Stimulated activated CD8-positive, alpha-beta memory T cell treated with anti-CD3 and anti-CD28 coated beads, Interleukin-12 subunit alpha, Interleukin-12 subunit beta, amount 100 ng/mL, for 4 hours (primary cell): Measurements from ENCODE around the gene ZNF771.
"Not testable (repeated sequence)": the region's sequence is repeated elsewhere in the genome, so short reads cannot be mapped to it uniquely, and the experiment has no call there.

ENCODE experiments used
- DNase-seq: peaks from one replicate; pipeline ENCODE4 v3.0.0-alpha.2; 2020; ENCODE audit warnings: low read depth

The ZNF771 gene

GRCh38 chr16:30437511-30438046, 30.2 kb downstream of the ZNF771 start:
- no peak for DNase-seq

- no peak for DNase-seq
Measured at GRCh38 chr16:30438835-30439234, 31.4 kb downstream of the ZNF771 start.

DNA sequence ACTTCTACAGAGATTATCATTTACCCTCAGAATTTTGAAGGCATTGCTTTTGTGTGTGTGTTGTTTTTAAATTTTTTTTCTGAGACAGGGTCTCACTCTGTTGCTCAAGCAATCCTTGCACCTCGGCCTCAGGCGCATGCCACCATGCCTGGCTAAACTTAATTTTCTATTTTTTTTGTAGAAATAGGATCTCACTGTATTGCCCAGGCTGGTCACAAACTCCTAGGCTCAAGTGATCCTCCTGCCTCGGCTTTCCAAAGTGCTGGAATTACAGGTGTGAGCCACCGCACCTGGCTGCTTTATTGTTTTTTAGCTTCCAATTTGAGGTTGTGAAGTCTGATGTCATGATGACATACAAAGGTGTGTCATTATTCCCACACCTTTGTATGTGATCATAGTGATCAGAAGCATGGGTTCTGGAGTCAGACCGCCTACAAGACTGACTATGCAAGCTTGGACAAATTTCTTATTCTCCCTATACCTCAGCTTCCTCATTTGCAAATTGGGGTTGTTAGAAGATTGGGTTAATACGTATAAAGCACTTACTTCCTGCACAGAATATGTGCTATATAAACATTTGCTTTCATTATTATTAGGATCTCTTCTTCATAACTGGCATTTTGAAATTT, 32.4 kb downstream of the ZNF771 start:
- no peak for DNase-seq

DNA sequence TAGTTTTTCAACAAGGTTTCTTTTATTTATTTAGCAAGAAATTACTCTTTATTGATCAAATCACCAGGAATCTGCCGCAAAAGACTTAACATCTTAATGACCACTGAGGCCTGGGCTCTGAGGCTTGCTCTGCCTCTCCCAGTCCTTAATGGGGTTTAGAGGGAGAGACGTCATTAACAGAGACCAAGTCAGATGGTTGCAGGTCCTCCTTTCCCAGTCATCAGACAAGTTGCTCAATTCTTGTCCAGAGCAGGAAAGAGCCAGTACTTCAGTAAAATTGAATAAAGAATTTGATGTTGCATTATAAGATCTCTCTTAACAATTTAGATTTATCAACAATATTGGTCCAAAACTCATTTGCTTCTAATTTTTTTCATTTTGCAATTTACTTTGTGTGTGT, 36.2 kb downstream of the ZNF771 start:
- DNase-seq: no peak

DNA sequence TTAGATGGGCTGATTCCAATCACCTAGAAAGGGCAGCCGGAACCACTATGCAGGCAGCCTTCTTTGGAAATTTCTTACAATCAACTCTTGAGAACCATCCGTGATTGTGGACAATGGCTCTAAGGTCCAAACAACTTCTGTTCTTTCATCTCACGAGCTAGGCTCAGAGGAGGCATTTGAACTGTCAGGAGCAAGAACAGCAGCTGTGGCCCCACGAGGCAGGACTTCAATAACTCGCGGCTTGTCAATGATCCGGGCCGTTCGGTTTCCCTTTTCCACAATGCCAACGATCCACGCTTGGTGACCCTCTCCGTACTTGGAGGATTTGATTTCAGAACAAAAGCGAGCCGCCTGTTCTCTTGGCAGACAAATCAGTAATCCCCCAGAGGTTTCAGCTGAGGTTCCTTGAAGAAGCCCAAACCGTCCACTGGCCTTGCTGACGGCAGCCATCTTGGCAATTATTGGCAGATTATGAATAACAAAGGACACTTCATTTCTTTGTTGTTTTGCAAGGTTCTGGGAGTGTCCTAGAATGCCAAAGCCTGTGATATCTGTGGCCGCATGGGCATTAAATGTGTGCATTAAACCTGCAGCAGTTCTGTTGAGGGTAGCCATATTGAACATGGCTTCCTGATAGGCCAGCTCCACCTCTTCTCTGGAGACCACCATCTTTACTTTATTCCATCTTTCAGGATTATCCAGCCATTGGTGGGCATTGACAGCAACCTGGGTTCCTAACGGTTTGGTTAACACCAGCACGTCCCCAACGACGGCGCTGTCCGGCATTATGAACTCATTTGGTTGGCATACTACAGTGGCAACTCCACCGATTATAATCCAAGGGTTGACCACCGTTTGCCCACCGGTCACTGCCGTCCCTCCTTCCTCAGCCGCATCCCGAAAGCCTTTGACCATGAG, 37.1 kb downstream of the ZNF771 start:
- DNase-seq: no peak

GRCh38 chr16:30445149-30445407, 37.7 kb downstream of the ZNF771 start:
- no peak for DNase-seq

- peak; percentile 88 for DNase-seq
Measured at GRCh38 chr16:30445408-30446202, 38.2 kb downstream of the ZNF771 start, which contains the start of gene SEPHS2. TSS of gene SEPHS2 (minus strand) at chr16:30445874. CDS start at chr16:30445727, 147 bp downstream.

DNA sequence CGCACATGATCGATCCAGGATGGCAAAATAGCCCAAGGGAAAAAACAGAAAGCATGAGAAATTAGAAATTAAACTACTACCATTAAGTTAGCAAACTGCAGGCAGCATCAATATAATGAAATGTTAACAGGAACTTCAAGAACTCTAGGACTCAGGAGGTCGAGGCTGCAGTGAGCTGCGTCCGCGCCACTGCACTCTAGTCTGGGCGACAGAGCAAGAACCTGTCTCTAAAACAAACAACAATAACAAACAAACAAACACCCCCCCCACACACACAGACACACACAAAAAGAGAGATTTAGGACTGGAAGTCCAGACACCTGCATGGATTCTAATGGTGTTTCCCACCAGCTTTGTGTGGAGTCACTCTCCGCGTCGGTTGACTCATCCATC, 38.8 kb downstream of the ZNF771 start:
- DNase-seq: no peak

GRCh38 chr16:30447512-30448226, 40.3 kb downstream of the ZNF771 start:
- DNase-seq: no peak

DNA sequence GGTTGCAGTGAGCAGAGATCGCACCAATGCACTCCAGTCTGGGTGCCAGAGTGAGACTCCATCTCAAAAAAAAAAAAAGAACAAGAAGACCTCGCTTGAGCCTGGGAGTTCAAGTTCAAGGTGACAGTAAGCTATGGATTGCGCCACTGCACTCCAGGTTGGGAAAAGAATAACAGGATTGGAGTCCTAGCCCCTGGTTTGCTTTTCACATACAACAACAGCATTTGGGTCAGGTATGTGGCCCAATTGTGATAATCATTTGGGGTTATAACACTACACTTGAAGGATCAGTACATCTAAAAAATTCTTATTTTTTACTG, 41.7 kb downstream of the ZNF771 start:
- DNase-seq: no peak

- DNase-seq: not testable (repeated sequence)
Measured at GRCh38 chr16:30452709-30453580, 45.5 kb downstream of the ZNF771 start.

GRCh38 chr16:30456302-30456701, 48.9 kb downstream of the ZNF771 start:
- DNase-seq: no peak

DNA sequence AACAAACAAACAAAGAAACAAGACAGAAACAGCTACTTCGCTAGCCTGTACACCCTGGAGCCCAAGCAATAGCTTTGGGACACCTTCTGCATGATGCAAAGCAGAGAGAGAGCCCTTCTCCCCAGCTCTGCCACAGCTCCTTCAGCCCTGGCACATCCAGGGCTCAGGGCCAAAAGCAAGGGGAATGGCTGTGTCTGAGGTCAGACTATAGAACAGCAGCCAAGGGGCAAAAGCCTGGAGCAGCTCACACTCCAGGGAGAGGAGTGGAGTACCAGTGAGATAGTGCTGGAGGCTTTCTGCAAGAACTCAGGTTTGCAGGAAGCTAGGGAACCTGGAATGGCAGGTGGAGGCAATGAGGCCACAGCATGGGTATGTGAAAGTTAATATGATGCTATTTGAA, 49.9 kb downstream of the ZNF771 start:
- DNase-seq: no peak

- DNase-seq: no peak
Measured at GRCh38 chr16:30457743-30458560, 50.5 kb downstream of the ZNF771 start.

DNA sequence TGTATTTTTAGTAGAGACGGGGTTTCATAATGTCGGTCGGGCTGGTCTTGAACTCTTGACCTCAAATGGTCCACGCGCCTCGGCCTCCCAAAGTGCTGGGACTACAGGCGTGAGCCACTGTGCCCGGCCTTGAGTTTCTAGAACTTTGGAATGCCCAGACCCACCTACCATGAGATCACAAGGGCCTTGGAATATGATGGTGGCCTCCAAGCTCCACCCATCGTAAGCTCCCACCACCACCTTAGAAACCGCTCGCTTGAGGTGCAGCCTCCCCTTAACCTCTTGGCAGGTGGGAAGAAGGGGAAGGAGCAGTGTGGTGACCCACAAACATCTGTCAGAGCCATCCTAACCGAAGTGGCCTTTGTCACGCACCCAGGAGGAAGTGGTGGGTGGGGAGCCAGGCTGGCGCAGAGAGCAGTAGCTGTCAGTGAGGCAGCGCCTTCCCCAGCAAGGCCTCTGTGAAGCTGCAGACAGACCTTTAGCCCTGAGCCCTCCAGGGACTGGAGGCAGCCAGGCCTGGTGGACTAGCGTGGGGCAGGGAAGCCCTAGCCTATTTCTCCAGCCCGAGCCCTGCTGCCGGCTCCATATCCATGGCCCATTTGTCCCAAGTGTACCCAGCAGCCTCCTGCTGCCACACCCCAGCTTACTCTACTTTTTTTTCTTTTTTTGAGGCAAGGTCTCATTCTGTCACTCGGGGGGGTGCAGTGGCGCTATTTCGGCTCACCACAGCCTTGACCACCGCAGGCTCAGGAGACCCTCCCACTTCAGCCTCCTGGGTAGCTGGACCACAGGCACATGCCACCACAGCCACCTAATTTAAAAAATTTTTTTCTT, 51.4 kb downstream of the ZNF771 start:
- peak; percentile 74 for DNase-seq

DNA sequence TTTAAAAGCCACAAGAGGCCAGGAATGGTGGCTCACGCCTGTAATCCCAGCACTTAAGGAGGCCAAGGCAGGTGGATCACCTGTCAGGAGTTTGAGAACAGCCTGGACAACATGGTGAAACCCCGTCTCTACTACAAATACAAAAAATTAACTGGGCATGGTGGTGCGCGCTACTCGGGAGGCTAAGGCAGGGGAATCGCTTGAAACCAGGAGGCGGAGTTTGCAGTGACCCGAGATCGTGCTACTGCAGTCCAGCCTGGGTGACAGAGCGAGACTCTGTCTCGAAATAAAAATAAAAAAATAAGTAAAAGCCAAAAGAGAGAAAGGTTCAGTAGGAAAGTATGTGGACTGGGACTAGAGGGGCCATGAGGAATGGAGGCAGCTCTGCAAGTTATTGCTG, 52.0 kb downstream of the ZNF771 start:
- no peak for DNase-seq

DNA sequence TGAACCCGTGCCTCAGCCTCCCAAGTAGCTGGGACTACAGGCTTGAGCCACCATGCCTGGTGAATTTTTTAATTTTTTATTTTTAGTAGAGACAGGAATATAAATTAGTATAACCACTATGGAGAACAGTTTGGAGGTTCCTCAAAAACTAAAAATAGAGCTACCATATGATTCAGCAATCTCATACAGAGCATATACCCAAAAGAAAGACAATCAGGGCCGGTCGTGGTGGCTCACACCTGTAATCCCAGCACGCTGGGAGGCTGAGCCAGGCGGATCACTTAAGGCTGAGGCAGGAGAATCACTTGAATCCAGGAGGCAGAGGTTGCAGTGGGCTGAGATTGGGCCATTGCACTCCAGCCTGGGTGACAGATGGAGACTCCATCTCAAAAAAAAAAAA, 54.0 kb downstream of the ZNF771 start:
- DNase-seq: not testable (repeated sequence)

DNA sequence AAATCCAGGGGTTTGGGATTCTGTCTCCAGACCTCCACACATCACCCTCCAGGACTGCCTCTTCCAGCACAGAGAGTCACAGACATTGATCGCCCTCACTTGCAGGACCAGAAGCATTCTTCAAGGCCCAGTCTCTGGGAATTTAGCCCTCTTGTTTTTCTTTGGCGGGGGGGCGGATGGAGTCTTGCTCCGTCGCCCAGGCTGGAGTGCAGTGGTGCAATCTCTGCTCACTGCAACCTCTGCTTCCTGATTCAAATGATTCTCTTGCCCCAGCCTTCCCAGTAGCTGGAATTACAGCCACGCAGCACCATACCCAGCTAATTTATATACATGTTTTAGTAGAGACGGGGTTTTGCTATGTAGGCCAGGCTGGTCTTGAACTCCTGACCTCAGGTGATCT, 56.7 kb downstream of the ZNF771 start:
- no peak for DNase-seq
